HepG2 (cell line): ENCODE results near the gene COL4A2.

Experiments used
- FIP1L1 ChIP-seq: fragments of 200-400 bp; formaldehyde crosslinking; IDR thresholded peaks from 2 replicates; pipeline ENCODE4 v1.6.1; 2018; ENCODE audit warnings: low read depth, mild to moderate bottlenecking, low read length, moderate library complexity, borderline replicate concordance; ENCODE audit not compliant: insufficient read depth
- JUN ChIP-seq: sonication (generic); formaldehyde crosslinking; IDR thresholded peaks from 2 replicates; pipeline ENCODE4 v1.4.0; 2020; ENCODE audit warnings: mild to moderate bottlenecking, missing genetic modification reagents
- KAT2B ChIP-seq: fragments of 150-350 bp; IDR thresholded peaks from 2 replicates; pipeline ENCODE4 v1.6.1; 2014; ENCODE audit warnings: low read depth, low read length, borderline replicate concordance
- TF ChIP-seq, protein P1 (sequence below): IDR thresholded peaks from 2 replicates; pipeline ENCODE4 v1.6.1; 2016; ENCODE audit warnings: mild to moderate bottlenecking, missing biosample characterization, missing genetic modification reagents
- TF ChIP-seq, protein P2 (sequence below): sonication (generic); formaldehyde crosslinking; IDR thresholded peaks from 2 replicates; pipeline ENCODE4 v1.4.0; 2020; ENCODE audit warnings: mild to moderate bottlenecking, missing genetic modification reagents

DNA sequence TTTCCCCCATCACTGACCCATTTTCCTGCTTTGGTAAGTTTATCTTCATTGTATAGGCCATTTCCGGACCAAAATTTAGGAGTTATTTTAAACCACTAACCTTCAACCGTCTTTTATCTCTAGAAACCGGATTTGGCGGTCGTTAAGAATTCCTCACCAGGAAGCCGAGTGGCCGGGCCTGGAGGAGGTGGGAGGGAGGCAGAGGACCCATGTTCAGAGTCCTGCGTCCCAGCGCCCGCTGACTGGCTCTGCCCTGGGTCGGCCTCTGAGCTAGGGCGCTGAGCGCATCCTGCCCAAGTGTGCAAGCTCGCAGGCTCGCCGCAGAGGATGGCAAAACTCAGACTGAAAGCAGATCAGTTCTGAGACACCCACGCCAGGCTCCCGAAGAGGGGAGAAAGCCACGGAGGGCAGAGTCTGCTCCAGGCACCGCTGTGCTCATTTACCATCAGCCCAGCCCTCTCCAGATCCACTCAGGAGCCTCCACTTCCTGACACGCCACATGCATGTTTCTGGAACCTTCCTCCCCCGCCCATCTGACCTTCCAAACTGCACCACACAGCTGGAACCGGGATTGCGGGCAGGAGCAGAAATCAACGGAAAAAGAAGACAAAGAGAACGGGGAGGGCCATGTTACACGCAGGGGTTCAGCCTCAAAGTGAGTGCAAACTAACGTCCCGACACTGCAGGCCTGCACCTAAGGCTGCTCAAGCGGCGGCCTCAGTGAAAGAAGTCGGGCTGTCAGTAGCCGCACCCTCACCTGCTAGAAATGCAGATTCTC lies 8.4 kb upstream of the COL4A2 start:
- TF ChIP-seq JUN (no peak), KAT2B (no peak), FIP1L1 (no peak)
- TF ChIP-seq, protein P1, sequence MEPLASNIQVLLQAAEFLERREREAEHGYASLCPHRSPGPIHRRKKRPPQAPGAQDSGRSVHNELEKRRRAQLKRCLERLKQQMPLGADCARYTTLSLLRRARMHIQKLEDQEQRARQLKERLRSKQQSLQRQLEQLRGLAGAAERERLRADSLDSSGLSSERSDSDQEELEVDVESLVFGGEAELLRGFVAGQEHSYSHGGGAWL (CRISPR knock-in tag), result no peak
- TF ChIP-seq, protein P2, sequence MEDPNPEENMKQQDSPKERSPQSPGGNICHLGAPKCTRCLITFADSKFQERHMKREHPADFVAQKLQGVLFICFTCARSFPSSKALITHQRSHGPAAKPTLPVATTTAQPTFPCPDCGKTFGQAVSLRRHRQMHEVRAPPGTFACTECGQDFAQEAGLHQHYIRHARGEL (CRISPR knock-in tag), result no peak
